GM12872 (cell line): ENCODE results near the gene NAA60.
A peak's percentile ranks its signal among the peaks of the same experiment; 100 is the strongest.

ENCODE experiments used
- TF ChIP-seq, protein P1 (sequence below): IDR thresholded peaks from 3 replicates; pipeline ENCODE4 v1.5.1; 2011; ENCODE audit warnings: low read depth, mild to moderate bottlenecking, low read length, moderate library complexity; ENCODE audit not compliant: insufficient read depth

NAA60 gene

GRCh38 chr16:3458278-3458851, 14.9 kb downstream of the NAA60 start:
- TF ChIP-seq, protein P1, sequence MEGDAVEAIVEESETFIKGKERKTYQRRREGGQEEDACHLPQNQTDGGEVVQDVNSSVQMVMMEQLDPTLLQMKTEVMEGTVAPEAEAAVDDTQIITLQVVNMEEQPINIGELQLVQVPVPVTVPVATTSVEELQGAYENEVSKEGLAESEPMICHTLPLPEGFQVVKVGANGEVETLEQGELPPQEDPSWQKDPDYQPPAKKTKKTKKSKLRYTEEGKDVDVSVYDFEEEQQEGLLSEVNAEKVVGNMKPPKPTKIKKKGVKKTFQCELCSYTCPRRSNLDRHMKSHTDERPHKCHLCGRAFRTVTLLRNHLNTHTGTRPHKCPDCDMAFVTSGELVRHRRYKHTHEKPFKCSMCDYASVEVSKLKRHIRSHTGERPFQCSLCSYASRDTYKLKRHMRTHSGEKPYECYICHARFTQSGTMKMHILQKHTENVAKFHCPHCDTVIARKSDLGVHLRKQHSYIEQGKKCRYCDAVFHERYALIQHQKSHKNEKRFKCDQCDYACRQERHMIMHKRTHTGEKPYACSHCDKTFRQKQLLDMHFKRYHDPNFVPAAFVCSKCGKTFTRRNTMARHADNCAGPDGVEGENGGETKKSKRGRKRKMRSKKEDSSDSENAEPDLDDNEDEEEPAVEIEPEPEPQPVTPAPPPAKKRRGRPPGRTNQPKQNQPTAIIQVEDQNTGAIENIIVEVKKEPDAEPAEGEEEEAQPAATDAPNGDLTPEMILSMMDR = no peak

GRCh38 chr16:3458852-3459361, 15.4 kb downstream of the NAA60 start:
- TF ChIP-seq, protein P1 = no peak

DNA sequence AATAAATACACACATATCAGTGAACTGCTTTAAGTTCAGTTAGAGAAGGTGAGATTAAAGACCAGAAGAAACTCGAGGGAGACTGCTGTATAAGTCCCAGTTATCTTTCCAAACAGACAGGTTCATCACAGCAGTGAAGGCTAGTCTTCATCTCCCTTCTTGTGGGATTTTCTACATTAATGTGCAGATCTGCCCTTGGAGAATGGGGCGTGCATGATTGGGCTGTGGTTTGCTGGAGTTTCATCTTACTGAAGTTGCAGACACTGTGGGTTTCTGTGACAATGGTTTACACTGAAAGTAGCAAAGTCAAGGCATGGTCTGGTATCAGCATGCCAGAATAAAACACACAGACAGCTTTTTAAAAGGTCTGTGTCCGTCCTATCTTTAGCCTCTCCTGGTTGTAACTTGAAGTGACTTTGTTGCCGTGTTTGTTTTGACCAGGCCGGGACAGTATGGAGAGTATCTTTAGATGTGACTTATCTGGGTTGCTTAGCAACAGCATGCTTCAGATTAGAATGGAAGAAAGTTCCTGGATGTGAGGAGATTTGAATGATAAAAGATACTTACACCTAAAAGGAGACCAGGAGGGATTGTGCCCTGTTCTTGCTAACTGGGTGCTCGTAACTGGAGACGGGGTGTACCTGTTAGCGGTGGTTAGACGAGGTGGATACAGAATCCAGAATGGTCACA, 16.1 kb downstream of the NAA60 start:
- TF ChIP-seq, protein P1 = no peak

GRCh38 chr16:3460121-3460520, 16.6 kb downstream of the NAA60 start:
- TF ChIP-seq, protein P1 = no peak

DNA sequence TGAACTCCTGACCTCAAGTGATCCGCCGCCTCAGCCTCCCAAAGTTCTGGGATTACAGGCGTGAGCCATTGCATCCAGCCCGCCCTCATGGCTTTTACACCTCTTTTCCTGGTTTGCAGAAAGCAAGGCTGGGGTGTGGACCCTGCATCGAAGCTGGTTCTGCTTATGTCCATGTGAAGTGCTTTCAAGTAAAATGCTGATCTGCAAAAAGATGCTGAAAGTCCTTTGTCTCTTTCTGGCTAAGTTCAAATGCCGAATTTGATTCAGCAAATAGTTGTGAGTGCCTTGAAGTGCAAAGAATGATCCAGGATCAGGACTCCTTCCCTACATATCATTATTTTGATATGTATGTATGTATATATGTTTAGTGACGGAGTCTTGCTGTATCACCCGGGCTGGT, 17.1 kb downstream of the NAA60 start:
- TF ChIP-seq, protein P1 = no peak

GRCh38 chr16:3461151-3461550, 17.7 kb downstream of the NAA60 start:
- TF ChIP-seq, protein P1 = peak; percentile 51

- TF ChIP-seq, protein P1 = no peak
These were observed 21.8 kb downstream of the NAA60 start for GRCh38 chr16:3465301-3465700.
